Uterus (tissue), 2 donors: ENCODE results near the gene SBF2.

Source experiments
- POLR2A ChIP-seq, 2 donors: fragments of 450-650 bp; IDR thresholded peaks; one replicate each; pipeline ENCODE4 v1.6.1; 2016; ENCODE audit warnings: antibody characterized with exemption in 2 of 2, mild to moderate bottlenecking in 1 of 2, moderate library complexity in 1 of 2
- TF ChIP-seq, protein P1 (sequence below), 4 experiments: fragments of 200-600 bp in 2 of 4; fragments of 450-650 bp in 2 of 4; sonication (generic) in 2 of 4; IDR thresholded peaks; one replicate each; pipeline ENCODE4 v1.5.1; 2016 to 2019; ENCODE audit warnings: antibody characterized with exemption in 4 of 4, mild to moderate bottlenecking in 2 of 4, moderate library complexity in 1 of 4

DNA sequence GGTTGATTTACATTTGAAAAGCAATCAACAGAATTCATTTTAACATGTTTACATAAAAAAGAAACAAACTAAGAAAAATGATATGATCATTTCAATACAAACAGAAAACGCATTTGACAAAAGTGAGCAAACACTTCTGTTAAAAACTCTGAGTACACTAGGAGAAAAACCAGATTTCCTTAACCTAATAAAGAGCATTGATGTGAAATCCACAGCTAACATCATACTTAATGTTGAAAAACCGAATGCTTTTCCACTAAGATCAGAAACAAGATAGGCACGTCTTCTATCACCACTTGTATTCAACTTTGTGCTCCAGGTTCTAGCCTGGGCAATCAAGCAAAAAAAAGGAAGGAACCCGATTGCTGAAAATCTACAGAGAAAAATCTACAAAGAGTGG, 227.6 kb downstream of the SBF2 start:
- TF ChIP-seq, protein P1, sequence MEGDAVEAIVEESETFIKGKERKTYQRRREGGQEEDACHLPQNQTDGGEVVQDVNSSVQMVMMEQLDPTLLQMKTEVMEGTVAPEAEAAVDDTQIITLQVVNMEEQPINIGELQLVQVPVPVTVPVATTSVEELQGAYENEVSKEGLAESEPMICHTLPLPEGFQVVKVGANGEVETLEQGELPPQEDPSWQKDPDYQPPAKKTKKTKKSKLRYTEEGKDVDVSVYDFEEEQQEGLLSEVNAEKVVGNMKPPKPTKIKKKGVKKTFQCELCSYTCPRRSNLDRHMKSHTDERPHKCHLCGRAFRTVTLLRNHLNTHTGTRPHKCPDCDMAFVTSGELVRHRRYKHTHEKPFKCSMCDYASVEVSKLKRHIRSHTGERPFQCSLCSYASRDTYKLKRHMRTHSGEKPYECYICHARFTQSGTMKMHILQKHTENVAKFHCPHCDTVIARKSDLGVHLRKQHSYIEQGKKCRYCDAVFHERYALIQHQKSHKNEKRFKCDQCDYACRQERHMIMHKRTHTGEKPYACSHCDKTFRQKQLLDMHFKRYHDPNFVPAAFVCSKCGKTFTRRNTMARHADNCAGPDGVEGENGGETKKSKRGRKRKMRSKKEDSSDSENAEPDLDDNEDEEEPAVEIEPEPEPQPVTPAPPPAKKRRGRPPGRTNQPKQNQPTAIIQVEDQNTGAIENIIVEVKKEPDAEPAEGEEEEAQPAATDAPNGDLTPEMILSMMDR (IDR thresholded peaks at IDR 0.05), result no peak
- no peak for TF ChIP-seq POLR2A (IDR thresholded peaks at IDR 0.05)
